HG03095 (cell line): ENCODE results near the gene TNFSF15.
A peak's percentile ranks its signal among the peaks of the same experiment; 100 is the strongest.

Source experiments
- ATAC-seq: cut with Tn5 transposase; IDR thresholded peaks from one replicate; pipeline ENCODE4 v1.9.1; 2021; ENCODE audit warnings: moderate library complexity; ENCODE audit not compliant: unreplicated experiment

TNFSF15 gene

DNA sequence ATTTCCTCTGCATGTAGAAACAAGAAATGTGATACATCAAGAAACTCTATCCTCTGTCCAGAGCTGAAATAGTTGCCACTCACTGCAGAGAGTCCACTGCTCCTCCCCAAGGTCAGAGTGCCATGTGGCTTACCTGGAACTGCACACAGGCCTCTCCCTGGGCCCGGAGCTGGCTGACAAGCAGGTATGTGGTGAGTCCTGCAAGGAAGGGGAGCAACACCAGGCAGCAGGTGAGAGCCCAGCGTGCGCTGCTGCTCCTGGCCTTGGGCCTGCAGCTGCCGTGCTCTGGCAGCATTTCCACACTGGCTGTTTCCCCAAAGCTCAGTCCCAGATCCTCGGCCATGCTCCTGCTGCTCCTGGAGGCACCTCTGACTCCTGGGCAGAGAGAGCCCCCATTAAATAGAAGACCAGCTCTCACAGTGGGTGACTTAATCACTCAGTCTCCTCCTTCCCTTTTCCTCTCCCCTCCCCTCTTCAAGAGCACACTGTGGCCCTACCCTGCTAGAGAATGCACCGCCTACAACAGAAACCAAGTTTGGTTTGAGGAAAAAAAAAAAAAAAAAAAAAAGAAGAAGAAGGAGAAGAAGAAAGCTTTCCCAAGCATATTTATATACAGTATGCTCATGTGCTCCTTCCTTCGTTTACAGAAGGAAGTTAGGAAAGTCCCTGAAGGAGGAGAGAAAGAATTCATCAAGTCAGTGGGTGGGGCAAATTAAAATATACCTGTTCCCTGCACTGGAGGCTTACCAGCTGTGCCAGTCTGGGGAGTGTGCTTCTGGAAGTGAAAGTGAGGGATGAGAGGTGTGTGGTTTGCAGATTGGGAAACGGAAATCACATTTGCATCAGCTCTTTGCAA lies at the start of gene TNFSF15:
TSS of gene TNFSF15 (minus strand) at position 370 of the 856 bp plus-strand sequence. CDS start at position 343, 27 bp downstream.
- peak; percentile 77 for ATAC-seq

DNA sequence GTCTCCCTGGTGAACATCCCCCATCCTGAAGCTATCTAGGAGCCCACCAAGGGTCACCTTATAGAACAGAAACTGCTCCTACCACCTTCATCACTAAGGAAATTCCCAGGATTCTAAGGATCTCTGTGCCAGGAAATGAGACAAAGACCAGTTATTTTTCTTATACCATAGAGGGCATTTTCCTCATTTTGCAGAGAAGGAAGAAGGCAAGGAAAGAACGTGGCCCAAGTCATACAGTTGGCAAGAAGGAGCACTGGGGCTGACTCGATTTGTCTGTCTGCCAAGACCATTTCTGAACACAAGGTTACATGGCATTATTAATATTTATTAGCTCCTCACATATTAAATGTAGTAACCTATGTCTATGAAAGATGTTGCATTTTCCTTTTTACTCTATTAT lies 49.6 kb upstream of the TNFSF15 start:
- no peak for ATAC-seq

DNA sequence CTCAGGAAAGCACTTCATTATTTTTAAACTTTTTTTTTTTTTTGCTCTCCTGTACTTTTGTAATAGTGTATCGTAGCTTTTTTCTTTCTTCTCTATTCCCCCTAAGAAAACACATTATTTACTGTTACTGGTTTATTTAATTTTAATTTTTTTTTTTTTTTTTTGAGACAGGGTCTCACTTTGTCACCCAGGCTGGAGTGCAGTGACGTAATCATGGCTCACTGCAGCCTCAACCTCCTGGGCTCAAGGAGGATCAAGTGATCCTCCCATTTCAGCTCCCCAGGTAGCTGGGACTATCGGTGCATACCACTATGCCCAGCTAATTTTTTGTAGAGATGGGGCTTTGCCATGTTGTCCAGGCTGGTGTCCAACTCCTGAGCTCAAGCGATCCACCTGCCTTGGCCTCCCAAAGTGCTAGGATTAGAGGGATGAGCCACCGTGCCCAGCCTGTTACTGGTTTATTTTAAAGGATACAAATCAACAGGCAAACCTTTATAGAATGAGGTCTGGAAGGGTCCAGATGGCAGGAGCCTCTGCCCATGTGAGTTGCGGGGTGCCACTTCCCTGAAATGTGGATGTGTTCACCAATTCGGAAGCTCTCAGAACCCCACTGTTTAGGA lies 49.0 kb upstream of the TNFSF15 start:
- ATAC-seq = no peak

- no peak for ATAC-seq
These were observed 47.4 kb upstream of the TNFSF15 start for GRCh38 chr9:114853071-114853855.

DNA sequence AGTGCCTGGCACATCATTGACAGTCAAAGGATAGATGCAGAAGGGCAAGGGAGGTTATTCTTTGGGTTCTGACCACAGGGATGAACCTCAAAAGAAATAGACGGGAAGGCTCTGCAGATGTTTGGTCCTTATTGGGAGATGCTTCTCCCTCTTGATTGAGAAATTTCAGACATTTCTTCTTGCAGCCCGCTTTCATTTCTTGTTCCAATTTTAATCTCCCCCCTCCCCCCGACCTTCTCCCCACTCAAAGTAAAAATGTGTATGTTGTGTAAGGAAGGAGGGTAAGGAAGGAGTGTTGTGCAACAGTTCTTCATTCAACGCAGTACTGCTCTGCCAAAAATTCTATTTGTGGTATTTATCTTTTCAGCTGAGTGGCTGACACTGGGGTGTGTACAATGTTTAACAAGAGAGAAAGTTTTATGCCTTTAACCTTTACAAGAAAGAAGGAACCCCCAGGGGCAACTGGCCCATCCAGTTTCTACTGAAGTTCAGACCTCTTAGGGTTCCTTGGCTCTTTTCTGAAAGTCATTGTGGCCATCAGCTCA lies 46.3 kb upstream of the TNFSF15 start:
- no peak for ATAC-seq

GRCh38 chr9:114851306-114851705 lies 45.5 kb upstream of the TNFSF15 start:
- ATAC-seq = no peak

- no peak for ATAC-seq
These were observed 45.0 kb upstream of the TNFSF15 start for GRCh38 chr9:114850871-114851270.

GRCh38 chr9:114849450-114849849 lies 43.6 kb upstream of the TNFSF15 start:
- ATAC-seq = no peak

DNA sequence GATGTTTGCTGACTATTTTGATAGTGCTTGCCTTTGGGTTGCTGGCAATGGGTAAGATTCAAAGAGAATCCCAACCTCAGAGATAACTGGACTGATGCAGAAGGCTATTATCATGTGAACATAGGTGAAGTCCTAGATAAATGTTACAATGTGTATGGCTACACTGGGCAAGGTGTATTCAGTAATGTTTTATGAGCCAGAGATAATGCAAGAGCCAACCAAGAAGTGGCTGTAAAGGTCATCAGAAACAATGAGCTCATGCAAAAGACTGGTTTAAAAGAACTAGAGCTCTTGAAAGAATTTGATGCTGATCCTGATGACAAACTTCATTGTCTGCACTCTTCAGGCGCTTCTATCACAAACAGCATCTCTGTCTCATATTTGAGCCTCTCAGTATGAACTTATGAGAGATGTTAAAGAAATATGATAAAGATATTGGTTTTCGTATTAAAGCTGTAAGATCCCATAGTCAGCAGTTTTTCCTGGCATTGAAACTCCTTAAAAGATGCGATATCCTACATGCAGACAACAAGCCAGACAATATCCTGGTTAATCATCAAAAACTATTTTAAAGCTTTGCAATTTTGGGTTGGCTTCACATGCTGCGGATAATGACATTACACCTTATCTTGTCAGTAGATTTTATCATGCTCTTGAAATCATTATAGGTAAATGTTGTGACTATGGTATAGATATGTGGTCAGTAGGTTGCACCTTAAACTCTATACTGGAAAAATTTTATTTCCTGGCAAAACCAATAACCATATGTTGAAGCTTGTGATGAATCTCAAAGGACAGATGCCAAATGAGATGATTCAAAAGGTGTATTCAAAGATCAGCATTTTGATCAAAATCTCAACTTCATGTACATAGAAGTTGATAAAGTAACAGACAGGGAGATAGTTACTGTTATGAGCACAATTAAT lies 41.9 kb upstream of the TNFSF15 start:
- ATAC-seq = no peak

DNA sequence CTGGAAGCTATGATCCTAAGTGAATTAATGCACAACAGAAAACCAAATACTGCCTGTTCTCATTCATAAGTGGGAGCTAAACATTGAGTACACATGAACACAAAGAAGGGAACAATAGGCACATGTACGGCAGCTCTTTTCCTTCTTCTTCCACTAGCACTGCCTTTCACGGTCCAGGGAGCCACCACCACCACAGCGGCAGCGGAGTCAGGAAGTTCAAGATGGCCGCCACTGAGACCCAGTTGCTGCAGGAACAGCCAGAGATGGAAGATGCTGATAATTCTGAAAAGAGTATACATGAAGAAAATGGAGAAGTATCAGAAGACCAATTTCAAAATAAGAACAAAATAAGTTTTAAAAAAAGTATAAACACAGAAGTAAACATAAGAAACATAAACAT lies 39.5 kb upstream of the TNFSF15 start:
- no peak for ATAC-seq

DNA sequence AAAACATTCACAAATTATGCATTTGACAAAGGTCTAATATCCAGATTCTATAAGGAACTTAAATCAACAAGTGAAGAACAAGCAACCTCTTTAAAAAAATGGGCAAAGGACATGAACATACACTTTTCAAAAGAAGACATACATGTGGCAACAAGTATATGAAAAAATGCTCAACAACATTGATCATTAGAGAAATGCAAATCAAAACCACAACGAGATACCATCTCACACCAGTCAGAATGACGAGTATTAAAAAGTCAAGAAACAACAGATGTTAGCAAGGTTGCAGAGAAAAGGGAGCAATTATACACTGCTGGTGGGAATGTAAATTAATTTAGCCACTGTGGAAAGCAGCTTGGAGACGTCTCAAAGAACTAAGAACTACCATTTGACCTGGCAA lies 38.9 kb upstream of the TNFSF15 start:
- no peak for ATAC-seq

DNA sequence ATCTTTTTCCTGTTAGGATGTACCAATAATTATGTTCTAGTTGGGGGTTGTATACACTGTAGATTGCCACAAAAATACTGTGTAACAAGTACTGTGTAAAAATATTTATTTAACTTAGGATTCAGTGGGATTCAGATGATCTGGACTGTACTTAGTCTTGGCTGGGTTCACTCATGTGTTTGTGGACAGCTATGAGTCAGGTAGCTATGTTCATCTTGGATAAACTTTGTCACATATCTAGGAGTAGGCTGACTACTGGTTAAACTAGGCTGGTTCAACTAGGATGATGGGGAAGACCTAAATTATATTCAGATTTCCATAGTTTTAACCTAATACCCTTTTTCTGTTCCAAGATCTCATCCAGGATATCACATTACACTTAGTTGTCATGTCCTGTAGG lies 32.1 kb upstream of the TNFSF15 start:
- no peak for ATAC-seq

GRCh38 chr9:114836769-114837168 lies 30.9 kb upstream of the TNFSF15 start:
- ATAC-seq = no peak

DNA sequence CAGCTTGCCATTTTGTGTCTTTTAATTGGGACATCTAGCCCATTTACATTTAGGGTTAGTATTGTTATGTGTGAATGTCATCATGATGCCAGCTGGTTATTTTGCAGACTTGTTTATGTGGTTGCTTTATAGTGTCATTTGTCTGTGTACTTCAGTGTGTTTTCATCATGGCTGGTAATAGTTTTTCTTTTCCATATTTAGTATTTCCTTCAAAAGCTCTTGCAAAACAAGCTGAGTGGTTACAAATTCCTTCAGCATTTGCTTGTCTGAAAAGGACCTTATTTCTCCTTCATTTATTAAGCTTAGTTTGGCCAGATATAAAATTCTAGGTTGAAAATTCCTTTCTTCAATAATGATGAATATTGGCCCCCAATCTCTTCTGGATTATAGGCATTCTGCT lies 28.5 kb upstream of the TNFSF15 start:
- ATAC-seq = no peak

- ATAC-seq = no peak
These were observed 24.7 kb upstream of the TNFSF15 start for GRCh38 chr9:114830546-114830945.

DNA sequence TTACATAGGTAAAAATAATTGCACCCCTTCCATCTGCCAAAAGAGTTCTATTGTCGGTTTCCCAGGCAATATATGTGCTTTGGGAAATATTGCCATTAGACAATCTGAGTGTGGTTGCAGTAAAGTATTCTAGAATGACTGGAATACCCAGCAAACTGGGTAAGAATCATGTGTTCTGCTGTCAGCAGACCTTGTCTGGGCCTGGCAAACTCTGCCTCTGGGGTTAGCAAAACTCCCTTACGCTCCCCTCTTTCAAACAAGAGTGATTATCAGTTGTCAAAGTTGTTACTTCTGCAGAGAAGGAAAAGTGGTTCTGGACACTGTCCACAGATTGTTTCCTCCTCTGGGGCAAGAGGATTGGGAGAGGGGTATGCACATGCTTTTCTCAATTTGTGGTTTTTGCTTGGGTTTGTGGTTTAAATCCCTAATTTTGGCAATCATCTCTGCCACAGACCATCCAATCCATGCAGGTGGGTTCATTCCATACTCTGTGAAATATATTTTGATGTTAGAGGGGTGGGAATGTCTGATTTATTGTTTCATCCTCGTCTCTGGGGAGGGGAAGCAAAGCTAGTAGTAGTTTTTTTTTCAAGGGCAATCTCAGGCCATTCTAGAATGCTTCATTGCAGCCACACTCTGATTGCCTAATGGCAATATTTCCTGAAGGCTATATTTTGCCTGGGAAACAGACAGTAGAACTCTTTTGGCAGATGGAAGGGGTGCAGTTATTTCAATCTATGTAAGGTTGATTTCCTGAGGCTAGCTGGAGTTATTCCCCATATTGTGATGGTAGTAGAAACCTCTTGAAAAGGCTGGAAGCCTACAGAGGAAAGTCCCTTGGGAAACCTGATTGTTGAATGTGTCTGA lies 24.0 kb upstream of the TNFSF15 start:
- no peak for ATAC-seq

GRCh38 chr9:114828303-114828650 lies 22.4 kb upstream of the TNFSF15 start:
- no peak for ATAC-seq

DNA sequence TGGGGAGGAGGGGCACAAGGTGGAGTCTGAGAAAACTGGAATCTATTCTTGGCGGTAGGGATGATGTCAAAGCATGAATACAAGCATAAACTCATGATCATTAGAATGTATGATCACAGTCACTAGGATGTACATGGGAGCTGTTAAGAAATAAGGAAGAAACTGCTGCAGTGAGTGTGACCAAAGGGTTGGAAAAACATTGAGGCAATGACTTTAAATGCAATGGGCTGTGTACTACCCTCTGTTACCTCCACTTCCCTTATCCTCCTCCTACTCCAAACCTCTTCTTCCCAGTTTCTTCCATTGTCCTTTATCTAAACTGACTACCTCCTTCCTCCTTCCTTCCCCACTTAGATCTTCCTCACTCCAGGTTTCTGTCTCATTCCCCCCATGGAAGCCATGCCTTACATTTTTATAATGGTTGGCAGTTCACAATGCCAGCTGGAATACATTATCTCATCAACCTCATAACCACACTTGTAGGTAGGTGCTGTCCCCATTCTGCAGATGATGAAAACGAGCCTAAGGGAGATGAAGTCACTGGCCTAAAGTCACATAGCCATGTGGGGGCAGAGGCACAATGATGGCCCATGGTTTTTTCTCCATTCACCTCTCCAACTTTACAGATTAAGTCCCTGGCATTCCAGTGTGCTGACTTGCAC lies 21.9 kb upstream of the TNFSF15 start:
- no peak for ATAC-seq

- no peak for ATAC-seq
These were observed 20.6 kb upstream of the TNFSF15 start for GRCh38 chr9:114826431-114826830.
